HPDE6-E6E7 (cell line): Measurements from ENCODE around the gene TIMM8A.

Experiments
- DNase-seq: peaks from one replicate; pipeline ENCODE4 v3.0.0; 2011; ENCODE audit warnings: missing footprints; ENCODE audit errors: extremely low spot score

Gene TIMM8A, protein sequence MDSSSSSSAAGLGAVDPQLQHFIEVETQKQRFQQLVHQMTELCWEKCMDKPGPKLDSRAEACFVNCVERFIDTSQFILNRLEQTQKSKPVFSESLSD

GRCh38 chrX:101348452-101349192 is at the start of gene TIMM8A:
TSS of gene TIMM8A (minus strand) at chrX:101348742. CDS start at chrX:101348664, 78 bp downstream.
- peak; percentile 52 for DNase-seq

DNA sequence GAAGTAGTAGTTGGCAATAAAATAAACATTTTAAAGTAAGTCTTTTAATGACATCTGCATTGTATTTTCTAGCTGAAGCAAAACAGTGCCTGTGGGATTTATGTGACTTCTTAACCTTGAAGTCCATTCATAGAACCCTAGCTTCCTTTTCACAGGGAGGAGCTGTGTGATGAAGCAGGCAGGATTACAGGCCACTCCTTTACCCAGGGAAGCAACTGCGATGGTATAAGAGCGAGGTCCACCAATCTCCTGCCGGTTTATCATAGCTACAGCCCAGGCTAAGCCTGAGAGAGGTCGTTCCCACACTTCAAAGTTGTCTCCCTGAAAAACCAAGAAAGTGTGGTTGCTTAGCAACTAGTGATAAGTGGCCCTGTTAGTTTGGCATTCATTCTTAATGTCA is 49.2 kb upstream of the TIMM8A start:
- no peak for DNase-seq

DNA sequence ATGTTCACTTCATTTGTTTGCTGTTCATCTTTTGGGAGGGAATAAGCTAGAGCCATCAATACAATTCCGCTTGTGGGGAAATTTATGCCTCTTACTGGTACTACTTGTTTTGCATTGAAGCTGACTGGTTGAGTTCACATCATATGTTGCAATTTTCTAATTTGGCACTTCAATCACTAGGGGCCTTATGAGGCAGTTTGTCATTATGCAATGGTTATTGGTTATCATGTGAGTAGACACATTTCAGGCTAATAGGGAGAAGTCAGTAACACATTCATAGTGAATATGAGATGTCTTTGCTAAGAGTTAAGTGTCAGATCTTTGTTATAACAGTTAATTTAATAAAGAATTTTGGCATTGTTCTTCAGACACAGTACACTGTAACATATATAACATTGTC is 47.2 kb upstream of the TIMM8A start:
- no peak for DNase-seq

DNA sequence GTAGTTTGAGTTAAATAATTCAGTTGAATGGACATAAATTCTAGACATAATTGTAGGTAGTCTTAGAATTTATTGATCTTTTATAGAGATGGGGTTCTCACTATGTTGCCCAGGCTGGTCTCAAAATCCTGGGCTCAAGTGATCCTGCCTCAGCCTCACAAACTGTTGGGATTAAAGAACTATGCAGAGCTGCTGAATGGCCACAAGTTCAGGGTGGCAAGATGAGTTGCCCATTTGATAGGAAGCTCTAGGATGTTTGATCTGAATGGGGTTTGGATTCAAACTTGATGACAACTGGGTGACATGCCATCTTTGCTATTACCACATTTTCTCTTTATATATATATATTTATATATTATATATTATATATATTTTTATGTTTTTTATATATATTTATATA is 45.8 kb upstream of the TIMM8A start:
- DNase-seq = no peak

DNA sequence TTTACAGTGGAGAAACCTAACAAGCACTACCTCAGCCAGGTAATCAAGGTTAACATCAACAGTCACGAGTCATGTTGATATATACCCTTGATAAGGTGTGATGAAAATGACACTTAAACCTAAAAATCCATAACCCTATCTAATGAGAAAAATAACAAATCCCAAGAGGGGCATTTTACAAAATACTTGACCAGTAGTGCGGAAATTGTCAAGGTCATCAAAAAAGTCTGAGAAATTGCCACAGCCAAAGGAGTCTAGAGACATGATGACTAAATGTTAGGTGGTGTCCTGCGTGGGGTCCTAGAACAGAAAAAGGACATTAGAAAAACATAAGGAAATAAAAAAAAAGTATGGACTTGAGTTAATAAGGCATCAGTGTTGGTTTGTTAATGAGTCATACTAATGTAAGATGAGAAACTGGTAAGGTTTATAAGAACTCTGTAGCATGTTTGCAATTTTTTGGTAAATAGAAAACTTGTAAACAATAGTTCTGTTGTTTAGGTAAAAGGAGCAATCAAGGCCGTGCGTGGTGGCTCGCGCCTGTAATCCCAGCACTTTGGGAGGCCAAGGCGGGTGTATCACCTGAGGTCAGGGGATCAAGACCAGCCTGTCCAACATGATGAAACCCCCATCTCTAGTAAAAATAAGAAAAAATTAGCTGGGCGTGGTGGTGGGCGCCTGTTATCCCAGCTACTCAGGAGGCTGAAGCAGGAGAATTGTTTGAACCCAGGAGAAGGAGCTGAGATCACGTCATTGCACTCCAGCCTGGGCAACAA is 45.2 kb upstream of the TIMM8A start:
- DNase-seq = no peak

GRCh38 chrX:101391831-101392230 is 43.3 kb upstream of the TIMM8A start:
- DNase-seq = no peak

DNA sequence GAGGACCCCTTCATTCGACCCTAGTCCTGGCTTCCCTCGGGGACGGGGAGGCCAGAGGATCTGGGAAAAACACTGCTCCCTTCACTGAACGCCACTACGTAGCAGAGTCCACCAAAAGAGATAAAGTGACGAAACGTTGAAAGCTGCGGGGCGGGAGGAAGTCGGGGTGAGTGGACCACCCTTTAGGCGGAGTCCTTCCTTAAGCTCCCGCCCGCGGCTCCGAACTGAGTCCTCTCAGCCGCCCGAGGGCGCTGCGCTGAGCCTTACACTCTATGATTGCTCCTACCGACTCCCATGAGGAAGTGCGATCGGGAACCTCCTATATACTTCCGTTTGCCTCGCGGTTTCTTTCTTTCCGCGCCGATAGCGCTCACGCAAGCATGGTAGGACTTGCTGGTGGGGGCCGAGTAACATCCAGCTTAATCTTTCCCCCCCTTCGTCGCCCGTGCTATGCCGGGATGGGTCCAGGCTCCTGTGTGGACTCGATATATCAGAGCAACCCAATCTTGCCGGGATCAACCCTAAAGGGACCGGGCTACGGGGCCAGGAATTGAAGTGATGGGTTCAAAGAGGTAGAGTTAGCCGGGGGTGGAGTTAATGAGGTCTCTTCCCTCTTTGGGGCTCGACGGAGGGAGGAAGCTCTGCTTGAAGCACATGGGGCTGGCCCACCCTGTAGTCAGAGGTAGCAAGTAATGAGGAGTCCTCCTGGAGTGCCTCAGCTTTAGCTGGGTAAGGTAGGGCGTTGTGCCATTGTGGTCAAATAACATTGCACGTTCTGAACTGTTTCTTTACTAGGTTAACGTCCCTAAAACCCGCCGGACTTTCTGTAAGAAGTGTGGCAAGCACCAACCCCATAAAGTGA is 42.4 kb upstream of the TIMM8A start, which contains the start of gene RPL36A:
RPL36A (plus strand) TSS at position 348 of the 862 bp plus-strand sequence; CDS start at position 381, 33 bp downstream.
- DNase-seq = peak; percentile 71

- DNase-seq = no peak
Observed at GRCh38 chrX:101388604-101389003, 40.1 kb upstream of the TIMM8A start.

DNA sequence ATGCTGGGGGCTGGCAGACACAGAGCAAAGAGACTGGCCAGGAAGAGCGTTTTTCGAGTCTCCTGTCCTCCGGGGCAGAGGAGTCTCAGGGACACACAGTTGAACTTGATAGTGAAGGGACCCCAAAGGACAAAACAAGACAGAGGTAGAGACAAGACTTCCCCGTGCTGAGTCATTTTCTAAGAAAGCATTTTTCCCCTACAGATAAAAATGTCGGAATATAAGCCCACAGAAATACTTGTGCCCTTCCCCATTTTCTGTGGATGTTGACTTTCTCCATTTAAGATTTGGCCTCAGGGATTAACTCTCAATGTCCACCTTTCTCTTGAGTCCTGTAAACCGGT is 38.0 kb upstream of the TIMM8A start:
- no peak for DNase-seq

DNA sequence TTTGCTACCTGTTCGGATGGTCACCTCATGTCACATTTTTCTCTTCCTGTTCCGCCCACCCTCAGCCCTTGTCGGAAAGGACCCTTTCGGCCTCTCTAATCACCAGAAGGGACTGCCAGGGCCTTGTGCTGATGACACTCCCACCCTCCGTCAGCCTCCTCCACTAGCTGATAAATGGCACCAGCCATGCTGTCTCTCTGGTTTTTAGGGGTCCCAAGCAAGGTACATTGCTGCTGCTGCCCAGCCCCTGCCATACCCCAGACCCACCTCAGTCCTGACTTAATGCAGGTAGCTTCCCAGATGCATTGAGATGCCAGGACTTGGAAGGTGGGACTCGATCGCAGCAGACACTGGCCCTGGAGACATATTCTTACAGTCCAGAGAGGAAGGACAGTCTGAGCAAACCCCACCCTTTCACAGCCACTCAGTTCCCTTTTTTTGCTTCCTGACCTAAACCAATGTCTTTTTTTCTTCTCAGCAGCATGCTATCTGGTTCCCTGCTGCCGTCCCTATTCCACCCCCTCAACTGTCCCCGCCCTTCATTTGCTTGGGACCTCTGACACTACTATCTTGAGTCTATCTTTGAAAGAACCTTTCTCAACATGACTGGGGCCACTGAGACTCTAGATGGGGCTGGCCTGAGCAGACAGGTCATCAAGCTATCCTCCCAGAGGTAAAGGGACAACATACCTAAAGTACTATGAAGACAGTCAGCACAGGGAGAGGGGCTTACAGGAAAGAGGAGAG is 37.4 kb upstream of the TIMM8A start, which contains the start of gene BTK:
BTK (minus strand) TSS at position 397 of the 747 bp plus-strand sequence. CDS start 10,907 bp downstream, outside the sequence.
- DNase-seq = no peak

DNA sequence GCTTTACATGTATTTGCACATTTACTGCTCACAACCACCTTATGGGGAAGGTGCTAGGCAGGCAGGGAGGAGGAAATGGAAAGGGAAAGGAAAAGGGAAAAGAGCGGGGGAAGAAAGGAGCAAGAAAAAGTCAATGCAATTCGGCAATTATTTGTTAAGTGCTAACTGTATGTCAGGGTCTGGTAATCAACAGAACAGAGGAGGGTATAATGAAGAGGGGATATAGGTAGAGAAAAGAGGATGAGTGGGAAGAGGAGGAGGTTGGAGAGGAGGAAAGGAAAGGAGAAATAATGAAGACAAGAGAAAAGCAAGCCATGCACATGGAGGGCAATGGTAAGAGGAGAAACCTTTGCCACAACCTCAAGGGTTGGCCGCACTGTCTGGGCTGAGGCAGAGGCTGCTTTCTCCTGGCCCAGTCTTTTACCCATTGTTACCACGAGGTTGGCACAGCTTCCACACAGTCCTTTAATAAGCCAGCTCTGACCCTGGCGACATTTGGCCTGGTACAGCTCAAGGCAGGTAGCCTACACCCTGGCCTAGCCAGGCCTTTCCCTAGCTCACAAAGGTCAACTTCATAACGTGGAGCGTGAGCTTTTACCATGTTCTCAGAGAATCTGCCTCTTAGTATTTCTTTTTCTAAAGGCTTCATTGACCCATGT is 36.6 kb upstream of the TIMM8A start:
- no peak for DNase-seq

- no peak for DNase-seq
Observed at GRCh38 chrX:101383679-101384205, 35.2 kb upstream of the TIMM8A start.

- no peak for DNase-seq
Observed at GRCh38 chrX:101377547-101377946, 29.0 kb upstream of the TIMM8A start.

DNA sequence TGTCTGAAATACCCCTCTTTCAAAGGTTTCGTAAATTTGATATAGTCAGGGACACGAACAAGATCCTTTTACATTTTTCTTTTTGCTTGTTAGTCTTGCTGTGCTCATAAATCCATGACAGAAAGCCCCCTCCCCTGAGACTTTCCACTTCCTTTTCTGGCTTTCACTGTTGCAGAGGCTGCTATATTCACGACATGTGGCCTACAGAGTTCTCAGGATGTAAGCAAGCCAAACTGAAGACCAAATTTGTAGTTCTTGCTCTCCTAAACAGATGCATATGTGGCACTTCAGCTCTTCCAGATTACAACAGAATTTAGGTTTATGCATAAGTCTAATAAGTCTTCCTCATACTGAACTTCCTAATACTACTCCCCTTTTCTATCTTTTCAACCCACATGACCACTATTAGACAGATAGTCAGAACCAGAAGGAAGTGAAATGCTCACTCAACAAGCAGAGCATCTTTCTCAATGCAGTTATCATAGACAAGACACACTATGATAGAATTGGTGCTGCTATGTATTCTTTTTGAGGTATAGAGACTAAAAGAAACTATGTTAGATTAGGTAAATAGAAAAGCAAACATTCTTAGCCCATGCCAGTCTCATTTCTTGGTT is 22.5 kb upstream of the TIMM8A start:
- no peak for DNase-seq

GRCh38 chrX:101369687-101370086 is 21.1 kb upstream of the TIMM8A start:
- DNase-seq = no peak

GRCh38 chrX:101368800-101369199 is 20.3 kb upstream of the TIMM8A start:
- no peak for DNase-seq

DNA sequence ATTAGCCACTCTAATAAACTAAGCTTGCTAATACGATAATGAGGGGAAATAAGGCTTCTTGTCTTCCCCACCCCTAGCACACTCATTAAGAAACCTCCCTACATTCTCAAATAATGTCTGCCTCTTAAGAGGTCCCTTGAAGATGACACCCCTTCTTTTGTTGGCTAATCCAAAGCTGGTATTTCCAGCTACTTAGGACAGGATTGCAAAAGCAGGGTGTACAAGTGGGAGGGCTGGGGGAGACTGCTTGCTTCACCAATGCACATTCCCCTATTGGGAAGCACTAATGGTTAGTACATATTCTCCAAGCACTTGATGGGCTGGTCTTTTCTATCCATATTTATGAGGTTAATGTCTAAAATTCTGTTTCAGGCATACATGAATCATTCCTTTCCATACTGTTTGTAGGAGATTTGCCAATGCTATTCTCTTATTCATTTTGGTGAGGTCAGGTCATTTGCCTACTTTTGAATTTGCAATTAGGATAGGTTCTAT is 16.8 kb upstream of the TIMM8A start:
- DNase-seq = no peak

- no peak for DNase-seq
Observed at GRCh38 chrX:101362757-101363156, 14.2 kb upstream of the TIMM8A start.

GRCh38 chrX:101362116-101362515 is 13.6 kb upstream of the TIMM8A start:
- DNase-seq = no peak

GRCh38 chrX:101360390-101360789 is 11.8 kb upstream of the TIMM8A start:
- DNase-seq = no peak
